DMS 273 treated with DMSO at 0.1 percent for 48 hours (cell line): ENCODE measurements around the gene TMC1.

ENCODE experiments used
- DNase-seq: peaks from one replicate; lab custom pipeline; 2025; lab: John Stamatoyannopoulos, UW

The TMC1 gene

DNA sequence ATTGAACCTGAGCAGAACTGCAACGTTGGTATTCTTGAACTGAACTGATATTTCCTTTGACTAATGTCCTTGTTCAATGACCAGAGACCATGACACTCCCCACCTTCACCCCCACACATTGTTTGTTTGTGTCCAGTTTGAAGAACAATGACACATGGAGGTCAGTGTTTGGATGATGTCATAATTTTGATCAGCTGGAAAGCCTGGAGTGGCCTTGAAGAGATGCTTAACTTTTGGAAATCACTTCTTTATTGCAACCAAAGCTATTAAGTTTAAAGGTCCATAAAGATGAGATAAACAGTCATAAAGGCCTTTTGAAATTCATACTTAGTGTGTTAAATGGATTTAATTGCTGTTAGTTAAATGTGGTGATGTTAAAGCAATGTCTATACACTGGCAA lies 92.7 kb downstream of the TMC1 start:
- no peak for DNase-seq

DNA sequence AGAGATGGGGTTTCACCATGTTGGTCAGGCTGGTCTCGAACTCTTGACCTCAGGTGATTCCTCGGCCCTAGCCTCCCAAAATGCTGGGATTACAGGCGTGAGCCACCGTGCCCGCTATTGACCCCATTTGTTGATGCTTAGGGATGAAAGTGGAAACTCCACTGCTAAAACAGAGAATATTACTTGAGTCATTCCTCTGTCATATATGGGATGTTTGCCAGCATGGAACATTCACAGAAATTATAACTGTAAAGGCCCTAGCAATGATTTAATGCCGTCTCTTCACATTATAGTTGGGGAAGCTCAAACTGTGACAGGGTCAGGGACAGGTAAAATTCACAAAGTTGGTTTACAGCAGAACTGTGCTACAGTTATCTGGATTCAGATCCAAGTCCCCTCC lies 94.5 kb downstream of the TMC1 start:
- DNase-seq: no peak

DNA sequence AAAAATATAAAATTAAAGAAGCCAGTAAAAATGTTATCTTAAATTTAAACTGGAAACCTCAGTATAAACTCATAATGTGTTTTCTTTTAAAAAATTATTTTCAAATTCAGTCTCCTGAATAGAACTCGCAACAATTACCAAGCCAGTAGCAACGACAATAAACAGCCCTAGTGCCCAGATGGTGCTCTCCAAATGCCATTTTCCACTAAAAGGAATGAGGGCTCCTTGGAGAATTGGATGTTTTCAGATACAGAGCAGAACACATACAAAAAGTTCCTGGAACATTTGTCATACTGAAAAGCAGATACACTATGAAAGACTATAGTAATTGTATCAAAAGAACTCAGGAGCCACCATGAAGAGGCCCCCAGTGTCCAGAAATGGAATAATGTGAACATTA lies 97.4 kb downstream of the TMC1 start:
- no peak for DNase-seq

DNA sequence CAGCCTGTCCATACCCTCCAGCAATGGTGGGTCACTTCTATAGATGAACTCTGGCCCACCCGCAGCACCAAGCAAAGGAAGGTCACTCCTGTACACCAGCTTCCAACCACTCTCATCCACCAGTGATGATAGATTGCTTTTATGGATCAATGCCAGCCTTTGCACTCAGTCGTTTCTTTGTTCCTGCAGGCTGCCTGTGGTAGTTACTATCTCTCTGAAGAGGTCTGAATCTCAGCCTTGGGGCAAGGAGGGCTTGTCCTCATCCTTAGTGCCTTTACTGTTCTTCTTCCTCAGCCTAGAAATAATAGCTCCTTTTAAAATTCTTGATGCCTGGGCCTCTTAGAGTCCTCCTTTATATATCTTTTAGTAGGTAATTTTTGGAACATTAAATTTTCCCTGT lies 100.8 kb downstream of the TMC1 start:
- no peak for DNase-seq

DNA sequence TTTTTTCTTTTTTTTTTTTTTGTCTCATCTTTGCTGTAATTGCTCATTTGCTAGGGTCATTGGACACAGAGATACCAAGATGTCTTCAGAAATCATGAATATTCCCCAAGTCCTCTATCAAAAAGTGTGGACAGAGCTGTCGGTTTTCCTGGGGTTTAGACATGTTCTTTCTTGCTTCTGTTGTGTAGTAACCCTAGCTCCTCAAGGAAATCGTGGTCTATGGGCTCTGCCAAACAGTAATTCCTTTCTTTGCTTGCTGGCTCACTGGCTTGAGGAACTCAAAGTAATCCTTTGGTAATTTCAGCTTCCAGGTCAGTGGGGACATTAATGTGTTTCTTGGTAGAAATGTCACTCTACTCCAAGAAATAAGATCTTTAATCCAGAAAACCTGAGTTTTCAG lies 101.7 kb downstream of the TMC1 start:
- no peak for DNase-seq

DNA sequence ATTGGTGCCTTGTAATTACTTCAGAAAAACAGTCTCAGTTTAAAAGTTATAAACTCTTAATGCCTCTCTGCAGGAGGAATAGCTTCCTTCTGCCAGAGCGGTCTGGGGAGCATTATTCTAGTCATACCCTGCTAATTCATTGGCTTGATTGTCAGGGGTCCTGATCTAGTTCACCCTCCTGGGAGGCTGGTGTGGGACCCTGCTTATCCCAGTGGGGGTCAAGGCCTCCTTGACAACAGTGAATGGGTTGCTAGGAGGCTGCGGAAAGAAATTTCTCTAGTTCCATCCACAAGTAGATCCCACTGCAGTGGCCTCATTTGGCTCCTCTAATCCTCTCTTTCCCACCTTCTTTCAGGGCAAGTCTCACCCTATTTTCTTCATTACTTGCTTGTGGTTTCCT lies 105.7 kb downstream of the TMC1 start:
- no peak for DNase-seq

DNA sequence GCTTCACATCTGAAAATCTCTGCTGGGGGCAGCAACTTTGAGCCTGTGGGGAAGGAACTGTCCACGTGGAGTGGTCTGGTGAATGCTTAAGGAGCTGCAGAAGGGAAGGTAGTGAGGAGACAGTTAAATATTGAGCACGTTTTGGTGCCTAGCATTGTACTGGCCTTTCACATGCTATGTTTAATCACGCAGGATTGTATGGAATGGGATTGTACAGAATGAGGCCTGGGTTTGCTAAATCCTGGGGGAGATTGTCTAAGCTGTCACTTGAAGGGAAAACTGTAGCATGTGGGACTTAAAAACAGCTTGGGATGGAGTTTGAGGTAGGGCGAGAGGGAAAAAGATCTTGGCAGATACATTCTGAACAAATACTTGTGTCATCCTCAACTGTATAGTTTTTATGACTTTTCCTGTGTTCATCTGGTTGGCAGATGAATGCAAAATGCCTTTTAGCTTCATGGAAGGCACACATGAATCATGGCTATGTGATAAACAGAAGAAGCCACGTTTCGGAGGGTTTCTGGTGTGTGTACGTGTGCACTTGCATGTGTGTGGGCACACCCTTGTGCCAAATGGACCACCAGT lies 106.6 kb downstream of the TMC1 start:
- no peak for DNase-seq

DNA sequence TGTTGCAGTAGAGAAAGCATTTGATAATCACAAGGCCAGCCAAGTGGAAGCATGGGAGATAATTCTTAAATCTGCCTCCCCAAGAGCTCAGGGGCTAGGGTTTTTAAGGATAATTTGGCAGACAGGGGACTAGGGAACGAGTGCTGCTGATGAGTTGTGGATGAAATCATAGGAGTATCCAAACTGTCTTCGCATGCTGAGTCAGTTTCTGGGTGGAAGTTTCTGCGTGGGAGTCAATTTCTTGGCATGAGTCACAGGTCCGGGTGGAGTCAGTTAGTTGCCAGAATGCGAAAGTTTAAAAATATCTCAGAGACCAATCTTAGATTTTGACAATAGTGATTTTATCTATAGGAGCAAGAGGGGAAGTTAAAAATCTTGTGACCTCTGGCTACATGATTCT lies 112.6 kb downstream of the TMC1 start:
- DNase-seq: no peak

DNA sequence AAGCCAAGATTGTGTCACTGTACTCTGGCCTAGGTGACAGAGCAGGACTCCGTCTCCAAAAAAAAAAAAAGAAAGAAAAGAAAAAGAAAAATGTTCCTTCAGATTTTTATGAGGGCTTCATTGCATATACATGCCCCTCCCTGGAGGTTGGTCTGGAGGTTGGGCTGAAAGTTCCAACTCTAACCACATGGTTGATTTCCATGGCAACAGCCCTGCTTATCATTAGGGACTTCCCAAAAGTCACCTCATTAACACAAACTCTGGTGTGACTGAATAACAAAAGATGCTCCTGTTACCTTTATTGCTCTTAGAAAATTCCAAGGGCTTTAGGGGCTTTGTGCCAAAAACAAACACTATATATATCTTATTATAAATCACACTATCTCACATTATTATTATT lies 113.8 kb downstream of the TMC1 start:
- no peak for DNase-seq

DNA sequence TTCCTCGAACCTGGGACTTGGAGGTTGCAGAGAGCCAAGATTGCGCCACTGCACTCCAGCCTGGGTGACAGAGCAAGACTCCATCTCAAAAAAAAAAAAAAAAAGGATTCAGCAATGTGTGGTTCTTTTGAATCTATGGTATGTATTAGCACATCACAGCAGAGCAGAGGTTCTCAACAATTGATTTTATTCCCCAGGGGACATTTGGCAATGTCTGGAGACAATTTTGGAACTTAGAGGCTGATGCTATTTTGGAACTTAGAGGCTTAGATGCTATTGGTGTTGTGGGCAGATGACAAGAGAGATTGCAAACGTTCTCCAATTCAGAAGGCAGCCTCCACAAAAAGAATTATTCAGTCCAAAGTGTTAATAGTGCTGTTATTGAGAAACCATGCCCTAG lies 115.2 kb downstream of the TMC1 start:
- DNase-seq: no peak

DNA sequence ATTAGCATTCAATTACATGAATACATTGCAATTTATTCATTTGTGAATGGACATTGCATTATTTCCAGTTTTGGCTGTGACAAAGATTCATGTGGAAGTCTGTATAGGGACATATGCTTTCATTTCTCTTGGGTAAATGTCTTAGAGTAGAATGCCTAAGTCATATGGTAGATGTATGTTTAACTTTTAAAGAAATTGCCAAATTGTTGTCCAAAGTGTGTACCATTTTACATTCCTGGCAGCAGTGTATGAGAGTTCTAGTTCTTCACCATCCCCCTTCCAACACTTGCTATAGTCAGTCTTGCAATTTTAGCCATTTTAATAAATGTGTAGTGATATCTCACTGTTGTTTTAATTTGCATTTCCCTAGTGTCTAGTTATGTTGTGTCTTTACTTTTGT lies 122.2 kb downstream of the TMC1 start:
- no peak for DNase-seq

DNA sequence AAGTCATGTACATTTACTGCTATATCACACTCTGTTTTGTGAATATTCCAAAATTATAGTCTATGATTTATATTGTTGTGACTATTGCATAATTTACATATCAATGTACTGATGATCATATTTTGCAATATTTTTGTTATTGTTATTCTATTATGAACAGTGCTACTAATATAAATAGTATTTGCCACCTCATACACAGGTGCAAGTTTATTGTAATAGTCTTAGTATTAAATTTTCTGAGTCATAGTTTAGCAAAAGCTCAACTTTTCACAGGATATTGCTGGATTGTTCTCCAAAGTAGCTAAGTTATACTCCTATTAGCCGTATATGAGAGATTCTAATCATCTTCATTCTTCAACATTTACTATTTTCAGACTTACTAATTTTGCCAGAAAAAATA lies 124.7 kb downstream of the TMC1 start:
- no peak for DNase-seq

DNA sequence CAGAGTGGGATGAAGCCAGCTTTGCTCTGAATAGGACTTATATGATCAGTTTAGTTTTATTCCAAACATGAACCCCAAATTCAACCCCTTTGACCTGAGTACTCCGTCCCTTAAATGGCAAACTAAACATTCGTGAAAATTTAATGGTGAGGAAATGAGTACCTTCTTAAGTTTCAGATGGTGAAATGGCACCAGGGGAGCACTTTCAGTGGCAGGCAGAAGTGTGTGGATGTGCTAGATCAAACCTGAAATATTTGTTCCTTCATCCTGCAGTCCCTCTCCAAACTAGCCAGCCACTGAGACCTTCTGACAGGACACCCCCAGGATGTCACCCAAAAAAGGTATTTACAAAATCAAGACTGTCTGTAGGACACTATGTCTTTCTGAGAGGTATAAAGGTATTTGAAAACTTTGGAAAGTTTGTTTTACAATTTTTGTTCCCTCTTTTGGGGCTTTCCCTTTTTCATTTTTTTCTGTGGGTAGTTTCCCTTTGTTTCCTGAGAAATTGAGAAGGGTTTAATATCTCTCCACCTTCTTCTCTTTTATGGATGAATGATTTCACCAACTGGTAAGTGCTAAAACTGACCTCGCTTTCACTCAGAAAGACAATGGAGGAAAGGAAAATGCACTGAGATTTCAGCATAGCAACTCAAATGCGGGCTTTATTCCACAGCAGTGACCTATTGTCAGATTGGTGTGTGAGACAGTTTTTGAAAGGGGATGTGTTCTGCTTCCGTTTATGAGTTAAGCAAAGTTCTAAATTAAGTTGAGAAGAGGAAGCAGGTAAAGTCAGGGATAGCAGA lies 127.1 kb downstream of the TMC1 start:
- no peak for DNase-seq

DNA sequence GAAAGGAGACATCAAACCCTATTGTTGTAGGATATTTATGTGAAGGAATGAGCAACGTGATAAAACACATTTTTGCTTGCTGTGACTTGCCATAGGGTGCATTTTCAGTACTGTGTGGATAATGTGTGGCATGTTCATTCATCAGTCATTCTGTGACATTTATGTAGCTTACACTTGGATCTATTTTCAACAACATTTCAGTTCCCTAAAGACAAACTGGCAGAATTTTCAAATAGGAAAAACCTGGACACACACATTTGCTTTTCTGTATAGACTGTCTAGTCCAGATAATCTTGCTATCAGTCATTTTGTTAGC lies 127.7 kb downstream of the TMC1 start:
- no peak for DNase-seq

DNA sequence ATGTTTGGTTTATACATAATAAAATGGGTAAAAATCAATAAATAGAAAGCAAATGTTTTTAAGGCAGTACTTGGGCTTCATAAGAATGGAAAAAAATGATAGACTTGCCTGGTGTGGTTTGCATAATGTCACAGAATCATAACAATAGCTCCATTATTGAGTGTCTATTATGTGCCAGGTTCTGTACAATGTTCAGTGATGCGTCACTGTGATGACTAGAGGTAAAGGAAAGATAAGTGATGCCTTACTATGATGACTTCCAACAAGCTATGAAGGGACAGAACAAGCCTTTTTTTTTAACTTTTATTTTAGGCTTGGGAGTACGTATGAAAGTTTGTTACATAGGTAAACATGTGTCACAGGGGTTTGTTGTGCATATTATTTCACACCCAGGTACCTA lies 128.8 kb downstream of the TMC1 start:
- no peak for DNase-seq

DNA sequence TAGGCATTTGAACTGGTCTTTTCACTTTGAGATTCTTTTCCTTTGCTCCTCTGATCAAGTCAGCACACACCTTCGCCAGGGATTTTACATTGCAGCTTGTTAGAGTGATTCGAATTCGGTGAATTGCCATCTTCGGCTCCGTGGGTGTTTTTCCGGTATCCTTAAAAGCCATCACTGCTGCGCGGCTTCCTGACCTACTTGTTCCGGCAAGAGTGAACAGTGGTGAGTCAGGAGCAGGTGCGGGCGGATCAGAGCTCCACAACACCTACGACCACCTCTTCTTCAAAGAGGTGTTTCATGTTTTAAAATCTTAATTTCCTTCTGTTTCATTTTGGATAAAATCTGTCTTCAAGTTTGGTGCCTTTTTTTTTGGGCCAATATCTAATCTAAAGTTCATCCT lies 134.6 kb downstream of the TMC1 start:
- DNase-seq: no peak

DNA sequence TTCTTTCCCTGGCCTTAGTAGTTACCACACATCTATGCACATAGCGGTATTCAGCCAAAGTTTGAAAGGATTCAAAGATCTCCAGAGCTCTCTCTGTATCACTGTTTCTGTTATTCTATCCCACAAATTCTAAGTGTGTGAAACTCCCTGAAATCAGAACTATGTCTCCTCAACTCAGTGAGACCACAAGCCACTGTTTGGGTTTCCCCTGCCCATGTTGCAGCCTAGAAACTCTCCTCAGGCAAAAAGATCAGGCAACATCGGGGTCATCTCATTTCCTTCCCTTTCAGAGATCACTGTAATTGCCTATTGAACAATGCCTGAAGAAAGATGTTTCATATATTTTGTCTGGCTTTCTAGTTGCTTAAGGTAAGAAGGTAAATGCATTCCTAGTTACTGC lies 135.6 kb downstream of the TMC1 start:
- DNase-seq: no peak

DNA sequence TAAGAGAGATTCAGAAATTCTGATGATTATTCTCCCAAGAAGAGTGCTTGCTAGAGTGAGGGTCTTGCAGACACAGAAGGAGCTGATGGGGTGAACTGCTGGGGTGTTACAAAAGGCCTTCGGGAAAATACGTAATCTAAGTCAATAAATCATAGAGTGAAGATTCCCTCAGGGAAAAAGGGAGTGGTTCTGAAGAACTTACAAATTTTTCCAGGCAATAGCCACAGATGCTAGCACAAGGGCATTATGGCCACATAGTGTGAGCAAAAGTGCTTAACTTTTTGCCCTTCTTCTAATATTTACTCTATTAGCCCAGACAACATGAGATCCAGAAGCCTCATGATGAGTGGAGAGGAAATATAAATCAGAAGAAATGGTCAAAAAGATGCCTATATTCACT lies 137.3 kb downstream of the TMC1 start:
- no peak for DNase-seq

DNA sequence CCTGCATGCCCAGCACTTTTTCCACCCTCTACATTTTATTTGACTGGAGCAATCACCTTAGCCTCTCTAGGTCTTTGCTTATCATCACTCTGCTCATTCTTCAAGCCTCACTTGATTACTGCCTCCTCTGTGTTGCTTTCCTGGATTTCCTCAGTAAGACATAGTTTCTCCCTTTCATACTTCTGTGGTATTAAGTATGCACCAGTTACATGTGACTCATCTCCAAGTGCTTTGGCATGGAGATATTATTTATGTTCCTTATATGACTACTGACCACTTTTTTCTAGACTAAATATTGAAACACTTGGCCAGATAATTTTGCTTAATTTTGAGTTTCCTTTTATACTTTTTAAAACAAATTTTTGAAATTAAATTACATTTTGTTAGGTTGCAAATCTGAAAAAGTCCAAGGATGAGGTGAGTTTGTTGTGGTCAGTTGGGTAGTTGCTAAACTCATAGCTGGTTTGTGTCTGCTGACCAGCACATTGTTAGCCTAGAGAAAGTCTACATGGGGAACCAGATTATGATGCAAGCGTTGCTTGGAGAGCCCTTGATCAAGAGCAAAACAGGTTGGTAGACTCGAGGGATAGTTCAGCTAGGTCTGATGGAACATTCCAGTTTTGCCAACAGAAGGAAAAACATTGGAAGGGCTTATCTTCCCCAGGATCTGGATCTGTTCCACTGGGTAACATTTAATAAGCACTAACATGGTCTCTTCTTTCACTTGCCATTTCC lies 140.2 kb downstream of the TMC1 start:
- DNase-seq: no peak

DNA sequence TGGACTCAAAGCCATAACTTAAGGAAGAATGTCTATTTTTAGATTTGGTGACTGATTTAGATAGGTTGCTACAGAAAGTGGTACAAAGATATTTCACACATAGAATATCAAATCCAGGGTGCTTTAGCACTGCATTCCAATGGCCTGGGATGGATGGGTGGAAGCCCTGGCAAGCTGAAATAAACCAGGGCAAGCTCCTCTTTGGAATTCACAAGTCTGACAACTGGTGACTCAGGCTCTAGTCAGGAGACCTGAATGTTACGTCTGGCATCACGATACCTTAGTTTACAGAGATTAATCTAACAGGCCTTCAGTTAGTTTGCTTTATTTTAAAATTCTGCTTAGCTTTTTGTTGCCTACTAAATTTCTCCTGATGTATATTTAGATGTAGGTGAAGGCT lies 144.0 kb downstream of the TMC1 start:
- no peak for DNase-seq

DNA sequence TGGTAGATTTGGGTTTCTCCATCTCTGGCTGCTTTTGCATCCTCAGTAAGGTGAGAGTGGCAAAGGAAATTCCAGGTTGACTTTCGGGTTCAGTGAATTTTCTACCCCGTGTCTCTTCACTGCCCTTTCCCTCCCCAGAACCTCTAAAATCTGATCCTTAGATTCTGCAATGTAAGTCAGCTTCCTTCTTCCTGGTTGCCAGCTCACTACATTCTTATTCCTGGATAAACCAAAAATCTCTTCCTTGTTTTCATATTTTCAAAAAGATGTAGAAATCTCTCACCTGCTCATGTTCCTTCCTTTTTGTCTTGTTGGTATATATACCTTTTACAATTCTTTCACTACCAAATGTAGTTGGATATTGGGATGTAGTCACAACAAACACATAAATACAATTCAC lies 145.8 kb downstream of the TMC1 start:
- DNase-seq: no peak

DNA sequence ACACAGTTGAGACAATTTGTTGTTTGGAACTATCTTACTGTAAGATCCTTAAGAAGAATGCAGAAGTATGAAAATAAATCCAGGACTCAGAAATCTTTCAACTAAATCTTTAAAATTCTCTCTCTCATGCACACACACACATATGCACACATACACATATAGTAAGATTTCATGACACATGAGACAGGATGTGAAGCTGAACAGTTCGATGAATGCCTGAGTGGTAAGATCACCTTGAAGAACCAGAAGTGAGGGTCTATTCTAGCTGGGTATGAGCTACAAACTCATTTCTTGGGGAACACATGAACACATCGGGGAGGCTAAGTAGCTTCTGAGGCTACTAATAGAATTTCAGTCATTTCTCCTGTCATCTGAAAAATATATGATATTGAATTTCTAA lies 153.6 kb downstream of the TMC1 start:
- no peak for DNase-seq

DNA sequence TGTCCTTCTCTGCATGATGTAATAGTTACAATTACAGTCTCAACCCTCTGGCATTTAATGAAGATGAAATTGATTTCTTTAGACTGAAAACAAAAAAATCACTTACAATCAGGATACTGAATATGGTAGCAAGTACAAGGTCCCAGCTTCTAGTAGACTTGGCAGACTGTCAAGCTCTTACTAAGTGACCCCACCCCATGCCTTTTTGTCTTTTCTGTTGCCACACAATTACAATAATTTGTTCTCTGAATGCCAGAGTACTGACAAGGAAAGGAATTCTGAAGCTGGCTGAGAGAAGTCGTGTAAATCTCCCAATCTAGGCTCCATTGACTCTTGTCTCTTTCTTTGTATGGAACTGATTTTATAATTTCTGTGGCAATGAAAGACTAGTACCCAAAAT lies 154.2 kb downstream of the TMC1 start:
- no peak for DNase-seq
